Neural cell (in vitro differentiated cells): ENCODE data around the gene MYOM1. TPM values are rescaled to one million over a fixed set of nuclear protein-coding genes. Genes with fewer than 3 reads are reported as not detected.

ENCODE experiments used
- H2AFZ ChIP-seq: fragments of 200-600, 300-800 bp; sonication (generic), shearing (Covaris generic); 2 replicates; pipeline ENCODE4 v1.6.0; 2014; ENCODE audit warnings: low read depth, mild to moderate bottlenecking, antibody characterized with exemption, low read length, moderate library complexity
- H3F3A ChIP-seq: fragments of 200-600 bp; shearing (Covaris generic); 2 replicates; pipeline ENCODE4 v1.6.1; 2016; ENCODE audit warnings: mild to moderate bottlenecking, moderate library complexity, mixed read lengths, antibody characterized with exemption, low read length; ENCODE audit not compliant: insufficient read depth, poor library complexity, severe bottlenecking
- H3K27ac ChIP-seq: fragments of 200-600, 300-800 bp; sonication (generic), shearing (Covaris generic); 2 replicates; pipeline ENCODE4 v1.5.1; 2014; ENCODE audit warnings: mild to moderate bottlenecking, low read length, moderate library complexity
- H3K27me3 ChIP-seq: fragments of 300-800, 200-600 bp; sonication (generic), shearing (Covaris generic); 2 replicates; pipeline ENCODE4 v1.6.0; 2014; ENCODE audit warnings: mild to moderate bottlenecking, low read depth, low read length, moderate library complexity; ENCODE audit not compliant: insufficient read depth
- H3K36me3 ChIP-seq: fragments of 300-800, 200-600 bp; sonication (generic), shearing (Covaris generic); 2 replicates; pipeline ENCODE4 v1.5.1; 2014; ENCODE audit warnings: mild to moderate bottlenecking, antibody characterized with exemption, low read length, moderate library complexity; ENCODE audit not compliant: insufficient read depth
- H3K4me2 ChIP-seq: fragments of 300-800, 200-600 bp; sonication (generic), shearing (Covaris generic); 2 replicates; pipeline ENCODE4 v1.6.0; 2014; ENCODE audit warnings: mild to moderate bottlenecking, low read length
- H3K4me3 ChIP-seq: fragments of 300-800, 200-600 bp; sonication (generic), shearing (Covaris generic); 2 replicates; pipeline ENCODE4 v1.5.1; 2014; ENCODE audit warnings: mild to moderate bottlenecking, low read length, moderate library complexity
- H3K79me2 ChIP-seq: fragments of 200-600 bp; shearing (Covaris generic); replicated peaks from 2 replicates; pipeline ENCODE4 v1.6.0; 2014; ENCODE audit warnings: mild to moderate bottlenecking, low read length, moderate library complexity; ENCODE audit not compliant: insufficient read depth
- H3K9ac ChIP-seq: fragments of 300-800, 200-600 bp; sonication (generic), shearing (Covaris generic); 2 replicates; pipeline ENCODE4 v1.6.1; 2016; ENCODE audit warnings: mild to moderate bottlenecking, low read length, mixed read lengths
- H3K9me2 ChIP-seq: fragments of 200-600 bp; shearing (Covaris generic); 2 replicates; pipeline ENCODE4 v1.6.1; 2016; ENCODE audit warnings: mild to moderate bottlenecking, low read length, mixed read lengths; ENCODE audit not compliant: insufficient read depth
- H3K9me3 ChIP-seq: fragments of 200-600, 300-800 bp; sonication (generic), shearing (Covaris generic); 2 replicates; pipeline ENCODE4 v1.6.1; 2016; ENCODE audit warnings: mild to moderate bottlenecking, mixed run types, low read length, moderate library complexity, mixed read lengths
- H4K20me1 ChIP-seq: fragments of 200-600 bp; shearing (Covaris generic); 2 replicates; pipeline ENCODE4 v1.6.1; 2016; ENCODE audit warnings: mild to moderate bottlenecking, mixed run types; ENCODE audit not compliant: insufficient read depth
- CTCF ChIP-seq: fragments of 450-650 bp; IDR thresholded peaks from 2 replicates; pipeline ENCODE4 v1.5.1; 2014; ENCODE audit warnings: antibody characterized with exemption, mild to moderate bottlenecking, moderate library complexity; ENCODE audit not compliant: poor library complexity, severe bottlenecking
- EP300 ChIP-seq: fragments of 450-650 bp; conservative IDR thresholded peaks from 2 replicates; pipeline ENCODE4 v1.6.1; 2014; ENCODE audit warnings: antibody characterized with exemption, mild to moderate bottlenecking, moderate library complexity; ENCODE audit not compliant: poor library complexity, severe bottlenecking
- EZH2 ChIP-seq: fragments of 200-600, 300-800 bp; shearing (Covaris generic), sonication (generic); IDR thresholded peaks from 2 replicates; pipeline ENCODE4 v1.6.1; 2014; ENCODE audit warnings: antibody characterized with exemption, low read length, borderline replicate concordance, mild to moderate bottlenecking; ENCODE audit not compliant: insufficient read depth, poor library complexity, severe bottlenecking
- MXI1 ChIP-seq: fragments of 450-650 bp; conservative IDR thresholded peaks from 2 replicates; pipeline ENCODE4 v1.6.1; 2014; ENCODE audit warnings: antibody characterized with exemption, mild to moderate bottlenecking; ENCODE audit not compliant: poor library complexity, severe bottlenecking
- POLR2AphosphoS5 ChIP-seq: IDR thresholded peaks from 2 replicates; pipeline ENCODE4 v1.6.1; 2012
- RAD21 ChIP-seq: fragments of 450-650 bp; conservative IDR thresholded peaks from 2 replicates; pipeline ENCODE4 v1.6.1; 2014; ENCODE audit warnings: antibody characterized with exemption, mild to moderate bottlenecking, moderate library complexity
- REST ChIP-seq: IDR thresholded peaks from 2 replicates; pipeline ENCODE4 v1.6.1; 2012; ENCODE audit warnings: borderline replicate concordance
- SMC3 ChIP-seq: fragments of 450-650 bp; conservative IDR thresholded peaks from 2 replicates; pipeline ENCODE4 v1.6.1; 2014; ENCODE audit warnings: antibody characterized with exemption, mild to moderate bottlenecking, moderate library complexity; ENCODE audit not compliant: poor library complexity
- TAF1 ChIP-seq: IDR thresholded peaks from 2 replicates; pipeline ENCODE4 v1.6.1; 2012; ENCODE audit warnings: low read depth
- polyA plus RNA-seq: library from polyadenylated mRNA; depleted of rRNA; stranded (reverse); fragments of >200 nt; gene quantifications from 2 replicates; pipeline ENCODE4 v1.2.3, GENCODE V29; 2014

The MYOM1 gene
- polyA plus RNA-seq, 1 donor from 2014 or later = 1.7 TPM

GRCh38 chr18:3040881-3041280, 178.9 kb downstream of the MYOM1 start:
- no peaks in the 10 kb centered on the region for H3F3A ChIP-seq
- H3K9me3 ChIP-seq = no peaks in the 10 kb centered on the region
- no peak overlapping the region for H3K4me3 ChIP-seq
- no peaks in the 10 kb centered on the region for H3K9me2 ChIP-seq
- no peaks in the 10 kb centered on the region for H3K79me2 ChIP-seq
- no peak overlapping the region for H3K27ac ChIP-seq
- no peak overlapping the region for H3K4me2 ChIP-seq
- H3K36me3 ChIP-seq = no peaks in the 10 kb centered on the region
- H3K27me3 ChIP-seq = no peaks in the 10 kb centered on the region
- no peak overlapping the region for H2AFZ ChIP-seq
- H3K9ac ChIP-seq = no peak overlapping the region
- TF ChIP-seq EZH2 (no peak), EP300 (no peak), POLR2AphosphoS5 (no peak), RAD21 (no peak), MXI1 (no peak)
- H4K20me1 ChIP-seq = no peaks in the 10 kb centered on the region

GRCh38 chr18:3040173-3040572, 179.6 kb downstream of the MYOM1 start:
- H3K9me3 ChIP-seq = no peaks in the 10 kb centered on the region
- no peaks in the 10 kb centered on the region for H3F3A ChIP-seq
- H3K27ac ChIP-seq = no peak overlapping the region
- H3K4me3 ChIP-seq = no peak overlapping the region
- H4K20me1 ChIP-seq = no peaks in the 10 kb centered on the region
- H3K4me2 ChIP-seq = no peak overlapping the region
- no peaks in the 10 kb centered on the region for H3K9me2 ChIP-seq
- H3K9ac ChIP-seq = no peak overlapping the region
- no peaks in the 10 kb centered on the region for H3K79me2 ChIP-seq
- no peak for TF ChIP-seq REST
- no peak for TF ChIP-seq MXI1
- TF ChIP-seq SMC3 = no peak
- TF ChIP-seq EZH2 = no peak
- TF ChIP-seq CTCF = no peak
- TF ChIP-seq TAF1 = no peak
- TF ChIP-seq POLR2AphosphoS5 = no peak
- TF ChIP-seq RAD21 = no peak
- TF ChIP-seq EP300 = no peak
- H3K27me3 ChIP-seq = no peaks in the 10 kb centered on the region
- no peak overlapping the region for H2AFZ ChIP-seq
- H3K36me3 ChIP-seq = no peaks in the 10 kb centered on the region

GRCh38 chr18:3037423-3037915, 182.3 kb downstream of the MYOM1 start:
- H3K4me2 ChIP-seq = no peak overlapping the region
- H3F3A ChIP-seq = no peaks in the 10 kb centered on the region
- H3K79me2 ChIP-seq = no peaks in the 10 kb centered on the region
- TF ChIP-seq SMC3 = no peak
- TF ChIP-seq POLR2AphosphoS5 = no peak
- TF ChIP-seq REST = no peak
- TF ChIP-seq RAD21 = no peak
- TF ChIP-seq MXI1 = no peak
- TF ChIP-seq EZH2 = no peak
- TF ChIP-seq TAF1 = no peak
- TF ChIP-seq CTCF = no peak
- TF ChIP-seq EP300 = no peak
- H3K27ac ChIP-seq = no peak overlapping the region
- no peaks in the 10 kb centered on the region for H3K27me3 ChIP-seq
- no peaks in the 10 kb centered on the region for H4K20me1 ChIP-seq
- no peaks in the 10 kb centered on the region for H3K9me2 ChIP-seq
- no peak overlapping the region for H3K4me3 ChIP-seq
- H2AFZ ChIP-seq = no peak overlapping the region
- H3K9ac ChIP-seq = no peak overlapping the region
- H3K9me3 ChIP-seq = no peaks in the 10 kb centered on the region
- no peaks in the 10 kb centered on the region for H3K36me3 ChIP-seq
